Tibial nerve (tissue), 4 donors: ENCODE measurements around the gene MYADM. TPM values are rescaled to one million over a fixed set of nuclear protein-coding genes. Genes with fewer than 3 reads are reported as not detected.

Experiments
- DNase-seq, 2 donors: peaks; one replicate each; pipeline ENCODE4 v3.0.0-alpha.2; 2019; ENCODE audit warnings: low spot score in 2 of 2
- H3K27ac ChIP-seq, 4 donors: fragments of 200-600 bp; sonication (generic) in 3 of 4; one replicate each; pipeline ENCODE4 v1.5.1; 2017 to 2019; ENCODE audit warnings: mild to moderate bottlenecking in 1 of 4
- H3K27me3 ChIP-seq, 2 donors: fragments of 200-600 bp; sonication (generic) in 1 of 2; one replicate each; pipeline versions ENCODE4 v1.5.1 to v1.6.0; 2017 to 2019
- H3K36me3 ChIP-seq, 3 donors: fragments of 200-600 bp; sonication (generic); one replicate each; pipeline ENCODE4 v1.5.1; 2018 to 2019
- H3K4me1 ChIP-seq, 4 donors: fragments of 200-600 bp; sonication (generic) in 3 of 4; one replicate each; pipeline ENCODE4 v1.5.1; 2017 to 2019
- H3K4me3 ChIP-seq, 4 donors: fragments of 200-600 bp; sonication (generic) in 3 of 4; one replicate each; pipeline ENCODE4 v1.5.1; 2017 to 2019; ENCODE audit warnings: mild to moderate bottlenecking in 1 of 4, moderate library complexity in 1 of 4
- H3K9me3 ChIP-seq, 4 donors: fragments of 200-600 bp; sonication (generic) in 3 of 4; one replicate each; pipeline ENCODE4 v1.5.1; 2017 to 2019
- CTCF ChIP-seq, 5 experiments: fragments of 200-600 bp in 3 of 5; fragments of 450-650 bp in 2 of 5; sonication (generic) in 3 of 5; IDR thresholded peaks; one replicate each; pipeline ENCODE4 v1.5.1; 2016 to 2019; ENCODE audit warnings: antibody characterized with exemption in 5 of 5, mild to moderate bottlenecking in 3 of 5, moderate library complexity in 2 of 5
- EP300 ChIP-seq, 2 donors: sonication (generic); formaldehyde crosslinking; IDR thresholded peaks; one replicate each; pipeline ENCODE4 v1.6.1; 2017; ENCODE audit warnings: antibody characterized with exemption in 2 of 2, mild to moderate bottlenecking in 1 of 2
- POLR2A ChIP-seq, 2 donors: fragments of 450-650 bp; IDR thresholded peaks; one replicate each; pipeline ENCODE4 v1.6.1; 2017; ENCODE audit warnings: antibody characterized with exemption in 2 of 2, mild to moderate bottlenecking in 2 of 2, moderate library complexity in 2 of 2
- WGBS, 2 donors: methylation state at CpG; one replicate each; pipeline ENCODE4 v1.1.5; 2018; 5-methylcytosine and 5-hydroxymethylcytosine counted together
- total RNA-seq, 4 donors: library from RNA; depleted of rRNA; stranded (reverse); fragments of >200 nt; gene quantifications; one replicate each; pipeline ENCODE4 v1.1.0, GENCODE V29; 2016

Gene MYADM
- total RNA-seq, 4 donors from 2014 or later, result 27.3 to 37.7 (median 31.9) TPM

GRCh38 chr19:53884256-53884655, 16.6 kb downstream of the MYADM start:
- 24 to 25% methylated on average over 12 of the region's 12 CpGs for WGBS, 2 donors
- no peak for DNase-seq
- Histone ChIP-seq H3K27me3 (peaks cover 3 to 78% of the 10 kb centered on the region in 2 donors), H3K36me3 (no peaks in the 10 kb centered on the region), H3K4me1 (peaks cover 0 to 37% (median 9%) of the 10 kb centered on the region in 4 donors), H3K4me3 (no peak overlapping the region), H3K9me3 (no peaks in the 10 kb centered on the region), H3K27ac (no peak overlapping the region)
- no peak for TF ChIP-seq CTCF (IDR thresholded peaks at IDR 0.05)

GRCh38 chr19:53885036-53885435, 17.4 kb downstream of the MYADM start:
- H3K9me3 ChIP-seq, result no peaks in the 10 kb centered on the region
- H3K4me3 ChIP-seq, result no peak overlapping the region
- no peaks in the 10 kb centered on the region for H3K36me3 ChIP-seq
- H3K27me3 ChIP-seq, result peaks cover 3 to 78% of the 10 kb centered on the region in 2 donors
- no peak overlapping the region for H3K27ac ChIP-seq
- peaks cover 0 to 36% (median 7%) of the 10 kb centered on the region in 4 donors for H3K4me1 ChIP-seq
- DNase-seq, result no peak
- WGBS, 2 donors, result 92% methylated on average over 10 of the region's 10 CpGs
- TF ChIP-seq POLR2A (IDR thresholded peaks at IDR 0.05) (no peak), CTCF (IDR thresholded peaks at IDR 0.05) (no peak)

- Histone ChIP-seq H3K27me3 (peaks cover 0 to 73% of the 10 kb centered on the region in 2 donors), H3K36me3 (no peaks in the 10 kb centered on the region), H3K9me3 (no peaks in the 10 kb centered on the region), H3K4me3 (no peak overlapping the region), H3K27ac (no peak overlapping the region), H3K4me1 (peaks cover 0 to 6% (median 0%) of the 10 kb centered on the region in 4 donors)
- no peak for DNase-seq
- WGBS, 2 donors, result 59 to 74% methylated on average over 23 of the region's 23 CpGs
- TF ChIP-seq EP300 (IDR thresholded peaks at IDR 0.05) (no peak), CTCF (IDR thresholded peaks at IDR 0.05) (no peak), POLR2A (IDR thresholded peaks at IDR 0.05) (no peak)
Measured at GRCh38 chr19:53892301-53892980, 24.8 kb downstream of the MYADM start.

GRCh38 chr19:53892981-53893325, 25.3 kb downstream of the MYADM start:
- WGBS, 2 donors, result 54 to 62% methylated on average over 8 of the region's 8 CpGs
- peaks cover 0 to 78% of the 10 kb centered on the region in 2 donors for H3K27me3 ChIP-seq
- H3K4me3 ChIP-seq, result no peak overlapping the region
- DNase-seq, result no peak
- peaks cover 0 to 6% (median 0%) of the 10 kb centered on the region in 4 donors for H3K4me1 ChIP-seq
- TF ChIP-seq CTCF (IDR thresholded peaks at IDR 0.05) (no peak), POLR2A (IDR thresholded peaks at IDR 0.05) (no peak), EP300 (IDR thresholded peaks at IDR 0.05) (no peak)
- H3K9me3 ChIP-seq, result no peaks in the 10 kb centered on the region
- no peak overlapping the region for H3K27ac ChIP-seq
- H3K36me3 ChIP-seq, result no peaks in the 10 kb centered on the region

GRCh38 chr19:53894707-53895106, 27.0 kb downstream of the MYADM start:
- no peak overlapping the region for H3K4me3 ChIP-seq
- H3K36me3 ChIP-seq, result no peaks in the 10 kb centered on the region
- DNase-seq, result no peak
- H3K4me1 ChIP-seq, result peaks cover 0 to 6% (median 0%) of the 10 kb centered on the region in 4 donors
- peaks cover 0 to 83% of the 10 kb centered on the region in 2 donors for H3K27me3 ChIP-seq
- WGBS, 2 donors, result 76% methylated on average over 9 of the region's 9 CpGs
- no peak overlapping the region for H3K27ac ChIP-seq
- TF ChIP-seq POLR2A (IDR thresholded peaks at IDR 0.05) (no peak), EP300 (IDR thresholded peaks at IDR 0.05) (no peak), CTCF (IDR thresholded peaks at IDR 0.05) (no peak)
- H3K9me3 ChIP-seq, result no peaks in the 10 kb centered on the region
